Cardiac fibroblast (primary cell): Measurements from ENCODE around the gene FLNA.

ENCODE experiments used
- DNase-seq, 2 donors: peaks; one replicate each; pipeline versions ENCODE4 v3.0.0 to v3.0.0-alpha.2; 2010; ENCODE audit warnings: low read depth in 2 of 2
- H3K4me3 ChIP-seq, 2 donors: replicated peaks in 1 of 2; 1 replicate in 1 of 2; 2 replicates in 1 of 2; pipeline ENCODE4 v1.5.1; 2011; ENCODE audit warnings: low read depth in 2 of 2, low read length in 2 of 2, mild to moderate bottlenecking in 2 of 2, moderate library complexity in 1 of 2
- CTCF ChIP-seq: IDR thresholded peaks from one replicate; pipeline ENCODE4 v1.5.1; 2011; ENCODE audit warnings: low read depth, mild to moderate bottlenecking, low read length, inconsistent platforms

Gene FLNA

DNA sequence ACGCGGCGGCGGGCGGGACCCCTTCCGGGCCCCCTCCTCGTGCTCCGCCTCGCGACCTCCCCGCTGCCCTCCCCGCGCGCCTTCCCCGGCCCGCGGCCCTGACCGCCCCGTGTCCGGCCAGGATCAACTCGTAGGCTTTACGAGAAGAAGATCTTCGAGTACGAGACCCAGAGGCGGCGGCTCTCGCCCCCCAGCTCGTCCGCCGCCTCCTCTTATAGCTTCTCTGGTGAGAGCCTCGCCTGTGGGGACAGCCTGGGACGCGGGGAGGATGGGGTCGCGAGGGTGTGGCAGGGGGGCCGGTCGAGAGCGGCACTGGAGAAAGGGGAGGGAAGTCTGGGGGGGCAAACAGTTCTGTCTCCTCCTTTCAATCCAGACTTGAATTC is 5.1 kb upstream of the FLNA start:
- TF ChIP-seq CTCF = no peak
- no peak for DNase-seq
- H3K4me3 ChIP-seq = peak overlapping the region; percentile 64 to 71

DNA sequence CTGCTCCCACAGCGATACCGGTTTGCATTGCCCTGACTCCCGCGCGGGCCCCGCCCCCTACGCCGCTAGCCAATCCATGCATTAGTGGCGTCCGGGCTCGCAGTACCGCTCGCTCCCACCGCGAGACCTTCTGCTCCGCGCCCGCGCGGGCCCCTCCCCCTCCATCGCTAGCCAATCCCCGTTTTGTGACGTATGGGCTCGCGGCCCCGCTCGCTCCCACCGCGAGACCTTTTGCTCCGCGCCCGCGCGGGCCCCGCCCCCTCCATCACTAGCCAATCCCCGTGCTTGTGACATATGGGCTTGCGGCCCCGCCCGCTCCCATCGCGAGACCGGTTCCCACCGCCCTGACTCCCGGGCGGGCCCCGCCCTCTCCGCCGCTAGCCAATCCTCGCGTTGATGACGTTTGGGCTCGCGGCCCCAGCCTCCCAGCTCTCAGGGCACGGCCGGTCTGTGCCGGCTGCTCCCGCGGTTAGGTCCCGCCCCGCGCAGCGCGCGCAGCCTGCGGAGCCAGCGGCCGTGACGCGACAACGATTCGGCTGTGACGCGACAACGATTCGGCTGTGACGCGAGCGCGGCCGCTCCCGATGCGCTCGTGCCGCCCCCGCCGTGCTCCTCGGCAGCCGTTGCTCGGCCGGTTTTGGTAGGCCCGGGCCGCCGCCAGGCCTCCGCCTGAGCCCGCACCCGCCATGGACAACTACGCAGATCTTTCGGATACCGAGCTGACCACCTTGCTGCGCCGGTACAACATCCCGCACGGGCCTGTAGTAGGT is 4.5 kb upstream of the FLNA start, which contains the start of gene EMD:
Gene EMD (plus strand): TSS at position 497 of the 770 bp plus-strand sequence. CDS start 190 bp downstream, at position 687.
- peak; percentile 97 to 99 for DNase-seq
- no peak for TF ChIP-seq CTCF
- peak within 1 kb of the TSS; percentile 64 to 71 for H3K4me3 ChIP-seq

GRCh38 chrX:154378059-154378798 is 3.8 kb upstream of the FLNA start:
- no peak for TF ChIP-seq CTCF
- peak overlapping the region; percentile 27 to 47 for H3K4me3 ChIP-seq
- DNase-seq = peak; percentile 43 to 76

DNA sequence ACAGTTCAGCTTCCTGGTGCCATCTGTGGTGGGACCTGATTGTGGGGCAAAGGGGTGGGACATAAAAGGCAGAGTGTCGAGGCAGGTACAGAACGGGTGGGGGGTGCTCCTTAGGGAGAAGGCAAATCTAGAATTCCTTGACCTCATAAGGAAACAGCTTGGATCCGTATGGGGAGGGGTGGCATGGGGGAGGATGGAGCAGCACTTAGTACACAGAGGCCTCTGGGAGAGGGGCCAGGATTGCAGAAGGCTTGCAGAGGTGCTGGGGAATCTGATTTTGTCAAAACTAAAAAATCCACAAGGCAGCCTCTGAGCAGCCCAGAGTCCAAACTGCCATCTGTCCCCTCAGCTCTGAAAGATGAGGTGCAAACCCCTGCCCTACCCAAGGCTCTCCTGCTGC is 2.3 kb upstream of the FLNA start:
- DNase-seq = peak in 1 of 2 donors; percentile 41
- no peak for TF ChIP-seq CTCF
- no peak overlapping the region for H3K4me3 ChIP-seq

DNA sequence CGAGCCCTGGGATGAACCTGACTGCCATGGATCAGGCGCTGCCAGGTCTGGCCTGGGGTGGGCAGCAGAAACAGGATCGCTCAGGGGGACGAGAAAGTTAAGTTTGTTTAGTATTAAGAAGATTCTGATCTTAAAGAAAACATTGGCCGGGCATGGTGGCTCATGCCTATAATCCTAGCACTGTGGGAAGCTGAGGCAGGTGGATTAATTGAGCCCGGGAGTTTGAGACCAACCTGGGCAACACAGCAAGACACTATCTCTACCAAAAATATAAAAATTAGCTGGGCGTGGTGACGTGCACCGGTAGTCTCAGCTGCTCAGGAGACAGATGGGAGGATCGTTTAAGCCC is 696 bp upstream of the FLNA start:
- H3K4me3 ChIP-seq = peak overlapping the region in 1 of 2 donors; percentile 34
- no peak for TF ChIP-seq CTCF
- no peak for DNase-seq

DNA sequence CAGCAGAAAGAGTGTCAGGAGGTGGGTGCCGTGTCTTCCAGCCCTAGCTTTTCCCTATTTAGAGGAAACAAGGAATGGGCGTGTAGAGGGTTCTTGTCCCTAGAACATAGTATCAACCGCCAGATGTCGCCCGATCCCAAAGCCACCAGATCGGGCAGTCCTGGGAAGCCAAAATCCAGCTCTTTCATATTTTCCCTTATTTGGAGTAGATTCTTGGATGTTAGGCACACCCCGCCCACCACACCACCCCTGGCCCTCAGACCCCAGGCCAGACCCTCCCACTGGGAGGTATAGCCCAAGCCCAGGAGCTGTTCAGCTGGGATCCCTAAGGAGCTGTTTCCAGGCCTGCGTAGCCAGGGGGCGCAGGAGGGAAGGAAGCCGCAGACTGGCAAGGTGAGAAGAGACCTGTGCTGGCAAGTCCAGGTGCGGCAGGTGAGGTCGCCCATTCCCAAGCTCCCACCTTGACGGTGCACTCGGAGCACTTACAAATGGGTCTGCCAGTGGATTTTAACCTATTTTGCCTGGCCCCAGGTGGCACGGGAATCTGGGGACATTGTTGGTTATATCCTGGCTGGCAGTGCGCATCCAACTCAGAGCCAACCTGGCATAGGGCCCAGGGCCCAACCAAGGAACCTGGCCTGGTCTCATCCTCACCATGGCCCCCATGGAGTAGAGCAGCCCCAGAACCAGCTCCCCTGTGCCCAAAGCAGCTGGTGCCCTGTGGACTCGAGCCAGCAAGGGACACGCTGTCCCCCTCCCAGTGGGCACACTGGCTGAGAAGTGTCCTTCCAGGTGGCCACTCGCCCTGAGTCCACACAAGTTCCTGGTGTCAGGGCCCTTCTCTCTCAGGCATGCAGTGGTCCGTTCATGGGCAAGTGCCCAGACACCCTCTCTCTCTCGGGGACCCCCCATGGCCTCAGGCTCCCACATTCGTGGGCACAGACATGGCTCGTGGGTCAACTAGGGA is 811 bp downstream of the FLNA start:
- H3K4me3 ChIP-seq = peak overlapping the region; percentile 42 to 63
- DNase-seq = peak; percentile 84 to 85

More for the DNA sequence above, 811 bp downstream of the FLNA start:
- TF ChIP-seq CTCF = peak; percentile 51
